H9 (cell line): ENCODE results near the gene STK32B. TPM values are rescaled to one million over a fixed set of nuclear protein-coding genes. Genes with fewer than 3 reads are reported as not detected.

Source experiments
- DNase-seq: peaks from one replicate; pipeline ENCODE4 v3.0.0-alpha.2; 2017
- H2AFZ ChIP-seq: one replicate; pipeline ENCODE4 v1.6.1; 2013; ENCODE audit warnings: mild to moderate bottlenecking, low read length, control low read depth, moderate library complexity
- H2AK5ac ChIP-seq: 2 replicates; pipeline ENCODE4 v1.6.1; 2013; ENCODE audit warnings: low read length, control low read depth, mixed read lengths; ENCODE audit not compliant: insufficient read length
- H2BK120ac ChIP-seq: one replicate; pipeline ENCODE4 v1.6.1; 2013; ENCODE audit warnings: low read depth, mild to moderate bottlenecking, low read length, control low read depth, inconsistent platforms; ENCODE audit not compliant: poor library complexity, severe bottlenecking
- H2BK12ac ChIP-seq: 2 replicates; pipeline ENCODE4 v1.6.1; 2013; ENCODE audit warnings: low read length, control low read depth, mixed read lengths, low read depth; ENCODE audit not compliant: insufficient read length
- H2BK15ac ChIP-seq: 2 replicates; pipeline ENCODE4 v1.6.1; 2013; ENCODE audit warnings: low read depth, low read length, control low read depth
- H2BK20ac ChIP-seq: one replicate; pipeline ENCODE4 v1.6.1; 2013; ENCODE audit warnings: low read depth, mild to moderate bottlenecking, low read length, control low read depth, inconsistent platforms; ENCODE audit not compliant: poor library complexity, severe bottlenecking
- H2BK5ac ChIP-seq: 2 replicates; pipeline ENCODE4 v1.6.1; 2013; ENCODE audit warnings: low read length, control low read depth, mixed read lengths; ENCODE audit not compliant: insufficient read length
- H3K14ac ChIP-seq: 2 replicates; pipeline ENCODE4 v1.6.1; 2013; ENCODE audit warnings: low read length, control low read depth; ENCODE audit not compliant: insufficient read depth
- H3K18ac ChIP-seq: 2 replicates; pipeline ENCODE4 v1.6.1; 2013; ENCODE audit warnings: low read depth, mild to moderate bottlenecking, mixed read lengths, low read length, control low read depth; ENCODE audit not compliant: insufficient read length
- H3K23ac ChIP-seq: 2 replicates; pipeline ENCODE4 v1.6.1; 2013; ENCODE audit warnings: low read length, control low read depth, mixed read lengths, low read depth; ENCODE audit not compliant: insufficient read length
- H3K23me2 ChIP-seq: 2 replicates; pipeline ENCODE4 v1.6.1; 2013; ENCODE audit warnings: low read depth, mild to moderate bottlenecking, mixed read lengths, low read length, control low read depth; ENCODE audit not compliant: insufficient read length, poor library complexity, severe bottlenecking
- H3K27ac ChIP-seq: 2 replicates; pipeline ENCODE4 v1.5.1; 2013; ENCODE audit warnings: low read length, control low read depth, mixed read lengths, low read depth; ENCODE audit not compliant: insufficient read length
- H3K27me3 ChIP-seq: 2 replicates; pipeline ENCODE4 v1.6.1; 2013; ENCODE audit warnings: low read length, control low read depth, inconsistent platforms; ENCODE audit not compliant: insufficient read depth
- H3K4ac ChIP-seq: 2 replicates; pipeline ENCODE4 v1.6.1; 2013; ENCODE audit warnings: low read depth, mild to moderate bottlenecking, control low read depth, inconsistent platforms, low read length, moderate library complexity
- H3K4me1 ChIP-seq: 2 replicates; pipeline ENCODE4 v1.6.1; 2013; ENCODE audit warnings: low read length, control low read depth, inconsistent platforms; ENCODE audit not compliant: insufficient read depth
- H3K4me2 ChIP-seq: 2 replicates; pipeline ENCODE4 v1.6.1; 2013; ENCODE audit warnings: low read length, control low read depth, mixed read lengths; ENCODE audit not compliant: insufficient read length, insufficient read depth
- H3K56ac ChIP-seq: 2 replicates; pipeline ENCODE4 v1.6.1; 2013; ENCODE audit warnings: low read depth, mild to moderate bottlenecking, mixed read lengths, low read length, control low read depth; ENCODE audit not compliant: insufficient read length
- H3K79me1 ChIP-seq: 2 replicates; pipeline ENCODE4 v1.6.1; 2013; ENCODE audit warnings: low read depth, mild to moderate bottlenecking, moderate library complexity, low read length, control low read depth, inconsistent platforms; ENCODE audit not compliant: insufficient read depth, poor library complexity, severe bottlenecking
- H3K79me2 ChIP-seq: 2 replicates; pipeline ENCODE4 v1.6.1; 2013; ENCODE audit warnings: low read length, control low read depth, inconsistent platforms; ENCODE audit not compliant: insufficient read depth
- H3K9ac ChIP-seq: 2 replicates; pipeline ENCODE4 v1.6.1; 2013; ENCODE audit warnings: low read length, control low read depth, mixed read lengths; ENCODE audit not compliant: insufficient read length; ENCODE audit errors: extremely low read depth
- H3K9me3 ChIP-seq: one replicate; pipeline ENCODE4 v1.6.1; 2013; ENCODE audit warnings: low read depth, low read length, inconsistent platforms; ENCODE audit not compliant: control insufficient read depth
- H3T11ph ChIP-seq: one replicate; pipeline ENCODE4 v1.6.1; 2013; ENCODE audit warnings: mild to moderate bottlenecking, low read length, control low read depth, inconsistent platforms
- H4K20me1 ChIP-seq: one replicate; pipeline ENCODE4 v1.6.1; 2013; ENCODE audit not compliant: control insufficient read depth, insufficient read length, insufficient read depth
- H4K5ac ChIP-seq: 2 replicates; pipeline ENCODE4 v1.6.1; 2013; ENCODE audit warnings: low read depth, mild to moderate bottlenecking, mixed read lengths, low read length, control low read depth; ENCODE audit not compliant: insufficient read length
- H4K8ac ChIP-seq: replicated peaks from 2 replicates; pipeline ENCODE4 v1.6.1; 2013; ENCODE audit warnings: low read length, control low read depth, mixed read lengths, low read depth; ENCODE audit not compliant: insufficient read length
- H4K91ac ChIP-seq: 2 replicates; pipeline ENCODE4 v1.6.1; 2013; ENCODE audit warnings: low read depth, mild to moderate bottlenecking, moderate library complexity, mixed read lengths, low read length, control low read depth; ENCODE audit not compliant: insufficient read length
- H3K27ac Mint-ChIP-seq, 3 experiments: 2 replicates in 2 of 3; 3 replicates in 1 of 3; pipeline ENCODE4 v1.8.0; 2020 to 2021; ENCODE audit warnings: mixed read lengths in 3 of 3, mild to moderate bottlenecking in 1 of 3, moderate library complexity in 1 of 3
- H3K27me3 Mint-ChIP-seq: 2 replicates; pipeline ENCODE4 v1.8.0; 2021; ENCODE audit warnings: low read depth, mild to moderate bottlenecking, moderate library complexity, mixed read lengths
- H3K36me3 Mint-ChIP-seq, 3 experiments: 2 replicates in 2 of 3; 3 replicates in 1 of 3; pipeline ENCODE4 v1.8.0; 2020 to 2021; ENCODE audit warnings: low read depth in 3 of 3, mixed read lengths in 3 of 3; ENCODE audit not compliant: insufficient read depth in 1 of 3
- H3K4me1 Mint-ChIP-seq, 2 experiments: 2 replicates each; pipeline ENCODE4 v1.8.0; 2020; ENCODE audit warnings: mixed read lengths in 2 of 2
- H3K4me3 Mint-ChIP-seq, 2 experiments: 2 replicates in 1 of 2; 3 replicates in 1 of 2; pipeline ENCODE4 v1.8.0; 2020 to 2021; ENCODE audit warnings: mild to moderate bottlenecking in 2 of 2, mixed read lengths in 2 of 2, moderate library complexity in 1 of 2
- H3K9me3 Mint-ChIP-seq, 2 experiments: 2 replicates in 1 of 2; 3 replicates in 1 of 2; pipeline ENCODE4 v1.8.0; 2020; ENCODE audit warnings: mild to moderate bottlenecking in 2 of 2, mixed read lengths in 2 of 2, moderate library complexity in 1 of 2
- CTCF ChIP-seq: fragments of 200-600 bp; sonication (generic); conservative IDR thresholded peaks from 3 replicates; pipeline ENCODE4 v1.8.0; 2021; ENCODE audit warnings: antibody characterized with exemption, mild to moderate bottlenecking
- WGBS: extraction: QIAGEN DNeasy Blood & Tissue Kit; methylation state at CpG from one replicate; pipeline ENCODE4 v1.1.7; 2013; ENCODE audit warnings: missing lambda C conversion rate, low lambda C conversion rate, mixed read lengths; ENCODE audit not compliant: insufficient read length; ENCODE audit errors: extremely low coverage; 5-methylcytosine and 5-hydroxymethylcytosine counted together
- total RNA-seq: library from RNA; stranded (reverse); gene quantifications from 2 replicates; pipeline ENCODE4 v1.2.1, GENCODE V29; 2021

STK32B gene
- total RNA-seq, 1 experiment from 2014 or later: 1.0 TPM

GRCh38 chr4:5338531-5338930 is 287.3 kb downstream of the STK32B start:
- no peak overlapping the region for H3T11ph ChIP-seq
- H4K91ac ChIP-seq: no peak overlapping the region
- H2BK5ac ChIP-seq: no peak overlapping the region
- no peak overlapping the region for H3K9ac ChIP-seq
- H4K20me1 ChIP-seq: no peaks in the 10 kb centered on the region
- no peak overlapping the region for H2BK120ac ChIP-seq
- no peak for TF ChIP-seq CTCF
- no peaks in the 10 kb centered on the region; a peak in 1 of 4 replicates for H3K4me1 Mint-ChIP-seq
- H3K27ac Mint-ChIP-seq: no peak overlapping the region
- no peak overlapping the region for H2AK5ac ChIP-seq
- H3K56ac ChIP-seq: no peak overlapping the region
- DNase-seq: no peak
- WGBS: no CpG with 5 or more reads among the region's 1 CpG
- no peak overlapping the region for H2BK20ac ChIP-seq
- H3K27ac ChIP-seq: no peak overlapping the region
- H3K9me3 Mint-ChIP-seq: peaks cover 4 to 5% of the 10 kb centered on the region in 2 experiments; a peak in 3 of 5 replicates
- no peak overlapping the region for H3K14ac ChIP-seq
- H3K79me1 ChIP-seq: no peaks in the 10 kb centered on the region
- no peaks in the 10 kb centered on the region for H3K79me2 ChIP-seq
- no peak overlapping the region for H3K23ac ChIP-seq
- H2BK12ac ChIP-seq: no peak overlapping the region
- no peak overlapping the region for H3K4me3 Mint-ChIP-seq
- H3K4ac ChIP-seq: no peak overlapping the region
- no peak overlapping the region for H2BK15ac ChIP-seq
- no peak overlapping the region for H4K5ac ChIP-seq
- H3K23me2 ChIP-seq: no peaks in the 10 kb centered on the region
- H3K27me3 Mint-ChIP-seq: peaks cover 12% of the 10 kb centered on the region
- H3K18ac ChIP-seq: no peak overlapping the region
- no peak overlapping the region for H4K8ac ChIP-seq
- H3K4me2 ChIP-seq: no peak overlapping the region
- H2AFZ ChIP-seq: no peak overlapping the region
- no peaks in the 10 kb centered on the region for H3K36me3 Mint-ChIP-seq
- no peaks in the 10 kb centered on the region for H3K4me1 ChIP-seq
- no peaks in the 10 kb centered on the region for H3K27me3 ChIP-seq
- H3K9me3 ChIP-seq: no peaks in the 10 kb centered on the region
